Tibial artery (tissue), 4 donors: ENCODE results near the gene B4GALNT3.

Source experiments
- DNase-seq, 2 donors: peaks; one replicate each; pipeline ENCODE4 v3.0.0-alpha.2; 2019
- H3K27ac ChIP-seq, 2 donors: fragments of 200-600 bp; sonication (generic) in 1 of 2; 1 replicate in 1 of 2; 2 replicates in 1 of 2; pipeline ENCODE4 v1.5.1; 2018 to 2019; ENCODE audit warnings: mild to moderate bottlenecking in 1 of 2
- H3K27me3 ChIP-seq, 2 donors: fragments of 200-600 bp; sonication (generic) in 1 of 2; one replicate each; pipeline versions ENCODE4 v1.5.1 to v1.6.0; 2016 to 2019
- H3K36me3 ChIP-seq, 3 donors: fragments of 200-600 bp; sonication (generic) in 2 of 3; one replicate each; pipeline ENCODE4 v1.5.1; 2016 to 2019; ENCODE audit warnings: mild to moderate bottlenecking in 2 of 3
- H3K4me1 ChIP-seq, 4 donors: fragments of 200-600 bp; sonication (generic) in 2 of 4; 1 replicate in 3 of 4; 2 replicates in 1 of 4; pipeline ENCODE4 v1.5.1; 2016 to 2019
- H3K4me3 ChIP-seq, 2 donors: fragments of 200-600 bp; sonication (generic) in 1 of 2; 1 replicate in 1 of 2; 2 replicates in 1 of 2; pipeline ENCODE4 v1.5.1; 2018 to 2019; ENCODE audit warnings: mild to moderate bottlenecking in 2 of 2
- H3K9me3 ChIP-seq, 3 donors: fragments of 200-600 bp; sonication (generic) in 1 of 3; one replicate each; pipeline ENCODE4 v1.5.1; 2016 to 2019
- CTCF ChIP-seq, 2 experiments: fragments of 200-600 bp in 1 of 2; fragments of 450-650 bp in 1 of 2; IDR thresholded peaks; one replicate each; pipeline ENCODE4 v1.5.1; 2017 to 2019; ENCODE audit warnings: antibody characterized with exemption in 2 of 2, mild to moderate bottlenecking in 1 of 2, moderate library complexity in 1 of 2
- intact Hi-C: fragments of 100-400 bp; cut with DNase I; formaldehyde crosslinking; loops from one replicate; pipeline ENCODE4 v1.15.0; 2023; ENCODE audit warnings: low total_unique reads

The B4GALNT3 gene

GRCh38 chr12:520119-520518, 60.4 kb downstream of the B4GALNT3 start:
- no peak for DNase-seq
- intact Hi-C loops = no loop called here
- no peaks in the 10 kb centered on the region for H3K36me3 ChIP-seq

GRCh38 chr12:522692-523378, 63.1 kb downstream of the B4GALNT3 start:
- peaks cover 0 to 3% (median 0%) of the 10 kb centered on the region in 4 donors for H3K4me1 ChIP-seq
- intact Hi-C loops = no loop called here
- TF ChIP-seq CTCF (IDR thresholded peaks at IDR 0.05) = no peak
- no peaks in the 10 kb centered on the region for H3K9me3 ChIP-seq
- H3K27me3 ChIP-seq = no peaks in the 10 kb centered on the region
- H3K36me3 ChIP-seq = peaks cover 0 to 5% (median 0%) of the 10 kb centered on the region in 3 donors
- no peak for DNase-seq
- no peak overlapping the region for H3K27ac ChIP-seq
- H3K4me3 ChIP-seq = no peak overlapping the region

More at GRCh38 chr12:520119-520518, 60.4 kb downstream of the B4GALNT3 start:
- Histone ChIP-seq H3K4me3 (no peak overlapping the region), H3K27ac (no peak overlapping the region), H3K9me3 (no peaks in the 10 kb centered on the region), H3K4me1 (peaks cover 0 to 3% (median 0%) of the 10 kb centered on the region in 4 donors), H3K27me3 (no peaks in the 10 kb centered on the region)
- TF ChIP-seq CTCF (IDR thresholded peaks at IDR 0.05) = no peak

GRCh38 chr12:524167-524951, 64.6 kb downstream of the B4GALNT3 start:
- H3K36me3 ChIP-seq = peaks cover 0 to 5% (median 0%) of the 10 kb centered on the region in 3 donors
- H3K27ac ChIP-seq = no peak overlapping the region
- peaks cover 0 to 3% (median 0%) of the 10 kb centered on the region in 4 donors for H3K4me1 ChIP-seq
- H3K27me3 ChIP-seq = no peaks in the 10 kb centered on the region
- H3K9me3 ChIP-seq = no peaks in the 10 kb centered on the region
- intact Hi-C loops = no loop called here
- no peak overlapping the region for H3K4me3 ChIP-seq
- TF ChIP-seq CTCF (IDR thresholded peaks at IDR 0.05) = no peak
- DNase-seq = no peak

GRCh38 chr12:526089-526488, 66.3 kb downstream of the B4GALNT3 start:
- Histone ChIP-seq H3K36me3 (peaks cover 0 to 5% (median 0%) of the 10 kb centered on the region in 3 donors), H3K4me3 (no peak overlapping the region), H3K9me3 (no peaks in the 10 kb centered on the region), H3K27ac (no peak overlapping the region), H3K4me1 (peaks cover 0 to 3% (median 0%) of the 10 kb centered on the region in 4 donors), H3K27me3 (no peaks in the 10 kb centered on the region)
- intact Hi-C loops = no loop called here
- TF ChIP-seq CTCF (IDR thresholded peaks at IDR 0.05) = no peak
- DNase-seq = no peak

- Histone ChIP-seq H3K27ac (no peak overlapping the region), H3K27me3 (no peaks in the 10 kb centered on the region), H3K4me1 (peaks cover 0 to 3% (median 0%) of the 10 kb centered on the region in 4 donors), H3K36me3 (peaks cover 0 to 5% (median 0%) of the 10 kb centered on the region in 3 donors), H3K4me3 (no peak overlapping the region), H3K9me3 (peaks cover 0 to 5% (median 2%) of the 10 kb centered on the region in 3 donors)
- no peak for DNase-seq
- TF ChIP-seq CTCF (IDR thresholded peaks at IDR 0.05) = no peak
- intact Hi-C loops = no loop called here
Measured at GRCh38 chr12:527241-527640, 67.5 kb downstream of the B4GALNT3 start.
